GM21423 (cell line): ENCODE results near the gene SKIL.
A peak's percentile ranks its signal among the peaks of the same experiment; 100 is the strongest.
"Not testable (repeated sequence)": the region's sequence is repeated elsewhere in the genome, so short reads cannot be mapped to it uniquely, and the experiment has no call there.

Source experiments
- ATAC-seq: cut with Tn5 transposase; IDR thresholded peaks from one replicate; pipeline ENCODE4 v1.9.1; 2021; ENCODE audit warnings: mild to moderate bottlenecking, moderate library complexity; ENCODE audit not compliant: unreplicated experiment

SKIL gene, protein sequence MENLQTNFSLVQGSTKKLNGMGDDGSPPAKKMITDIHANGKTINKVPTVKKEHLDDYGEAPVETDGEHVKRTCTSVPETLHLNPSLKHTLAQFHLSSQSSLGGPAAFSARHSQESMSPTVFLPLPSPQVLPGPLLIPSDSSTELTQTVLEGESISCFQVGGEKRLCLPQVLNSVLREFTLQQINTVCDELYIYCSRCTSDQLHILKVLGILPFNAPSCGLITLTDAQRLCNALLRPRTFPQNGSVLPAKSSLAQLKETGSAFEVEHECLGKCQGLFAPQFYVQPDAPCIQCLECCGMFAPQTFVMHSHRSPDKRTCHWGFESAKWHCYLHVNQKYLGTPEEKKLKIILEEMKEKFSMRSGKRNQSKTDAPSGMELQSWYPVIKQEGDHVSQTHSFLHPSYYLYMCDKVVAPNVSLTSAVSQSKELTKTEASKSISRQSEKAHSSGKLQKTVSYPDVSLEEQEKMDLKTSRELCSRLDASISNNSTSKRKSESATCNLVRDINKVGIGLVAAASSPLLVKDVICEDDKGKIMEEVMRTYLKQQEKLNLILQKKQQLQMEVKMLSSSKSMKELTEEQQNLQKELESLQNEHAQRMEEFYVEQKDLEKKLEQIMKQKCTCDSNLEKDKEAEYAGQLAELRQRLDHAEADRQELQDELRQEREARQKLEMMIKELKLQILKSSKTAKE

DNA sequence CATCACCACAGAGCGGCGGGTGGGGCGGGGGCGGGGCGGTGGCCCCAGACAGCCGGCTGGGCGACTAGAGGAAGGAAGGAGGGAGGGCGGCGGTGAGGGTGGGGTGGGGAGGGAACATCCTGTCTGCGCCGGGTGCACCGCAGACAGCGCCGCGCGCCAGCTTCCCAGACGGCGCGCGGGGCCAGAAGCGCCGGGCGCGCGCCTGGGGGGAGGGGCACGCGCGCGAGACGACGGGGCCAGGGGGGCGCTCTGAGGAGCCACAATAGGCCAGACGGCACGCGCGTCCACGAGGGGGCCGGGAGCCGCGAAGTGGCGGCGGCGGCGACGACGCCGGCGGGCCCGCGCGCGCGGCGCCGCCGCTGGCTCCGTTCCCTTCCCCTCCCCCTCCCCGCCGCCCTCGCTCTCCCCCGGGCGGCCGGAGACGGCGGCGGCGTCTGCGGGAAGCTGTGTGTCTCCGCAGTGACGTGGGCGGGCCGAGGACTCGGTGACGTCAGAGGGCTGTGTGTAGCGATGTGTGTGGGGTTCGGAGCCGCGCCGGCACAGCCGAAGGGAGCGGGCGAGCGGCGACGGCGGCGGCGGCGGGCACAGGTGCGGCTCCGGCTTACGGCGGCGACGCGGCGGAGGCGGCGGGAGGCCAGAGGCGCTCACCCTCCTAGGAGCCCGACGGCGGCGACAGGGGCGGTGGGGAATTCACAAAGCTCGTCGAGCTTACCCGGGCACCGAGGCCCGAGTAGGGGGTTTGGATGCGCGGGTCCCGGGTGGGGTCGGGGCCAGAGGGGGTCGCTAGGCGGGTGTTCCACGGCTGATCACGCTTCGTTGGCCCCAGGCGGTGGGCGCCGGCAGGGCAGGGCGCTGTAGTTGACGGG lies at the start of gene SKIL:
TSS of gene SKIL (plus strand) at position 540 of the 866 bp plus-strand sequence. CDS start 2,617 bp downstream, outside the sequence.
- ATAC-seq, result peak; percentile 57

DNA sequence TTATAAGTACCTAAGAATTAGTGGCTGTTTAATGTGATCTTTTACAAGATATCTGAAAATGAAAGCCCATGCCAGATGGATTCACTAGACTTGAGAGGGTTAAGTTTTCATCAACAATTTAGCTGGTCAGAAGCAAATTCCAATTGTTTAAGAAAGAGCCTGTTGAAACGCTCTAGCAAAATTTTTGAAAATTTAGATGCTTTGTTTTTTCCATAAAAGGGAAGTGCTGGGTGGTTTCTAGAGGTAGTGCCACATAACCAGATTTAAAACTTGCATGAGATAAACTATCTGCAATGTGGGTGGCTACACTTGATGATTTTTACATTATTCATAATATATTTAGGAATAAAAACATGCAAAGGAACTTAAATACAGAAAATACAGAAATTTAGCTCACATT lies 48.5 kb upstream of the SKIL start:
- ATAC-seq, result no peak

DNA sequence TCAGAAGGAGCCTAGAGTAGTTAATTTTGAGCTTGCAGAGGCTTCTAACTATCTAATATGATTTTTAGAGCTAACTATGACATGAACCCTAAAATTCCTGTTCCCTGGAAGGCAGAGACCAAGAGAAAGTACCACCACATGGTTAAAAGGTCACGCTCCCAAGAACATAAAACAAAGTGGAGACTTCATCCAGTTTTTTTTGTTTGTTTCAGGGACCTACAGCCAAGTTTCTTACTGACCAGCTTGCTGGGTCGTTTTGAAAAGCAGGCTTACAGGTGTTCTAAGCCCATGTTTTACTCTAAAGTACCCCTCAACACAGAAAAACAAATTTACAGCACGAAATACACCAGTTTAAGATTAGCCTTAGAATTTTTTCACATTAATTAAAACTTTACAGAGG lies 39.6 kb upstream of the SKIL start:
- no peak for ATAC-seq

DNA sequence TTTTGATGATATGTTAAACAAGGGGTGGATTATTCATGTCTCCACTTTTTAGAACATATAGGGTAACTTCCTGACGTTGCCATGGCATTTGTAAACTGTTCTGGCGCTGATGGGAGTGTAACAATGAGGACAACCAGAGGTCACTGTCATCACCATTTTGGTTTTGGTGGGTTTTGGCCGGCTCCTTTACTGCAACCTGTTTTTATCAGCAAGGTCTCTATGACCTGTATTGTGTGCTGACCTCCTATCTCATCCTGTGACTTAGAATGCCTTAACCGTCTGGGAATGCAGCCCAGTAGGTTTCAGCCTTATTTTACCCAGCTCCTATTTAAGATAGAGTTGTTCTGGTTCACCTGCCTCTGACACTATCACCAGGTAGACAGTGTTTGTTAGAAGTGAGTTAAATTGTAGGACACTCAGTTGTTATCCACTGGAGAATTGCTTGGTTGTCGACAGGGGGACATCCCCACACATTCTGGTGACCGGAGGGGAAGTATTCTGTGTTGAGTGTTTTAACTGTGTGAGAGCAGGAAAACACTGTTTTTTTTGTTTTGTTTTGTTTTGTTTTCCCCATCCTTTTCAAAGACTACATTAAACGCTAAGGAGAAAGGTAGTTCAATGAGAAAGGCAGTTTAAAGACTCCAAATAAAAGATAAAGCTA lies 36.9 kb upstream of the SKIL start:
- ATAC-seq, result no peak

DNA sequence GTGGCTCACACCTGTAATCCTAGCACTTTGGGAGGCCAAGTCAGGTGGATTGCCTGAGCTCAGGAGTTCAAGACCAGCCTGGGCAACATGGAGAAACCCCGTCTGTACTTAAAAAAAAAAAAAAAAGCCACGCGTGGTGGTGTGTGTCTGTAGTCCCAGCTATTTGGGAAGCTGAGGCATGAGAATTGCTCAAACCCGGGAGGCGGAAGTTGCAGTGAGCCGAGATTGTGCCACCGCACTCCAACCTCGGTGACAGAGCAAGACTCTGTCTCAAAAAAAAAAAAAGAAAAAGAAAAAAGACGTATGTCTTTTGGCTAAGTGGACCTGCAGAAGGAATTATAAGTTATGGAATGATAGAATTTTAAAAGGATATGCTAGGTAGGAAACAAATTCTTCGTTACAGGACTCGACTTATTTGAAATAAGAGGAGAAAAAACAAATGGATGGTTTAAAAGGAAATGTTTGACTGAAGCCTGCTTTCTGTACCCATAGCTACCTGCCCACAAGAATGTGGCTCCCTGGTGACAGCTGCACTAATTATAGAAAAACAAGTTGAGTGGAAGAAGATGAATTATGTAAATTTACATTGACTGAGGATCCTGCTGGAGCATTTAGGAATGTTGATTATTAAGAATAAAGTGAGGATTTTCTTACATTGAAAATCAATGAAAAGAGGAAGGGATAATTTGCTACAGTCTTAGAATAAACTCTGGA lies 36.0 kb upstream of the SKIL start:
- ATAC-seq, result no peak

DNA sequence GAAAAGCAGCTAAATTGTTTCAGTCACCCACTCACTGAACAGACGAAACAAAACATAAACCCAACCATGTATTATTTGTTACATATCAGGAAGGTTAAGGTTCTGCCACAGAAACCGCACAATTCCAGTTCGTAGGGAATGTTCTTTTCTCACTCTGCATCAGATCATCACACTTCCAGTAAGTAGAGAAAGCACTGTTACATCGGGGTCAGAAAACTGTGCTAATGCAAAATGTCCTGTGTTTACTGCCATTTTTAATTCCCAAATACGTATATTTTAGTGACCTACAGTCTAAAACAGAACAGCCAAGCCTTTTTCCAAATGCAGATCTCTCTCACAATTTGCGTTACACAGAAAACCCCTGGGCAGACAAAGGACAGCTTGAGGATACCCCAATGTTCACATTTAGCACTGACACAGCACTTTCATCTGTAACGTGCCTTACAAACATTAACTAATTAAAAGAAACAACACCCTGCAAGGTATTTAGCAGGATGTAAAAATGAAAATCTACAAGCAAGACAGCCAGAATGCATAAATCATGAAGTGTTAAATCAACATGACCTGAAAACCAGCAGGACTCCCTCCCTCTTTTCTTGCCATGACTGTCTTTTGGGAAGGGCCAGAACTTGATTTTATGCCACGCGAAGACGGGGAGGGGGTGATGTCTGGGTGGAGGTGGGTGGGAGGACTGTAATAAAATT lies 34.8 kb upstream of the SKIL start:
- no peak for ATAC-seq

DNA sequence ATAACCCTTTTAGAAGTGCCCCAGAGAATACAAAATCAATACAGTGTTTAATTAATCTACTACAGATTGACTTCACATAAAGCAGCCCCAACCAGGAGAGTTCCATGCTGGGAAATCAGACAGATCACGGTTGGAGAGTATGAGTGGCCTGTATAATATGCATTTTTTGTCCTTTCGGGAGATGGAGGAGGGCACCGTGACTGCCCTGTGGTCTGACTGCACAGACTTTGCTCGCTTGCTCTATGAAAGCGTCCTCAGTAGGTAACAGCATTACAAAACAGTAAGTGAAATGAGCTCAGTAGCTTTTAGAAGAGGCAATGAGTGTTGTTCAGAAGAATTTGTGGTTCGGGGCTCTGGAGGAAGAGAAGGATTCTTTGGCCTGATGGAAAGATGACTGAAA lies 34.2 kb upstream of the SKIL start:
- ATAC-seq, result no peak

DNA sequence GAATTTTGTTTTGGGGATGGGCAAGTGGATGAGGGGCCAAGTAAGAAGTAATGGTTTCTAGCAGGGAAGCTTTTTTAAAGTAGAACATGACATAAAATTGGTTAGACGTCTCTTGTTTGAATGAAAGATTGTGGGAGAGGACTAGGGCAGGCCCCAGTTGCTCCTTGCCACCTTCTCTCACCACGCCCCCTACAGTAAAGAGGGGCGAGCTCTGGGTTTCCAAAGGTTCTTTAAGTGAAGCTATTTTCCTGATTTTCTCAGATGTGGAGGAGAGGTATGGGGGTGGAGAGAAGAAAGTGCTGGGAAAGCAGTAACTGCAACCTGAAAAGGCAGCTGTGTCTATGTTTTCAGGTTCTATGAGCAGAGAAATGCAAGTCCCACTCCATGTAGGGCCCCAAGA lies 32.6 kb upstream of the SKIL start:
- no peak for ATAC-seq

DNA sequence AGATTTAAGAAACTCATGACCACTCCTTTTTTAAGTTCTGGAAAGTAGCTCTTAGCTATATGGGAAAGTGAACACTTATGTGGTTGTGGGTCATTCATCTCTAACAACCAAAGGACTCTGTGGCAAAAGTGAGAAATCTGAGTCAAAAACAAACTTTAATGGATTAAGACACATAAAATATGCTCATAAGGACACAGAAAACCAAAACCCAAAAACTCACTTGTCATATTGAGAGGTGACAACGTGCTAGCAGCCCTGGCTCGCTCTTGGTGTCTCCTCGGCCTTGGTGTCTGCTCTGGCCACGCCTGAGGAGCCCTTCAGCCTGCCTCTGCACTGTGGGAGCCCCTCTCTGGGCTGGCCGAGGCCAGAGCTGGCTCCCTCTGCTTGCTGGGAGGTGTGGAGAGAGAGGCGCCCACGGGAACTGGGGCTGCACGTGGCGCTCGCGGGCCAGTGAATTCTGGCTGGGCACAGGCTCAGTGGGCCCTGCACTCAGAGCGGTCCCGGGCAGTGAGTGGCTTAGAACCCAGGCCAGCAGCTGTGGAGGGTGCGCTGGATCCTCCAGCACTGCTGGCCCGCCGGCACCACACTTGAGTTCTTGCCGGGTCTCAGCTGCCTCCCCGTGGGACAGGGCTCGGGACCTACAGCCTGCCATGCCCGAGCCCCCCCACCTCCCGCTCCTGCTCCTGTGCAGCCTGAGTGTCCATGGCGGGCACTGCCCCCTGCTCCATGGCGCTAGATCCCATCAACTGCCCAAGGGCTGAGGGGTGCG lies 30.3 kb upstream of the SKIL start:
- no peak for ATAC-seq

DNA sequence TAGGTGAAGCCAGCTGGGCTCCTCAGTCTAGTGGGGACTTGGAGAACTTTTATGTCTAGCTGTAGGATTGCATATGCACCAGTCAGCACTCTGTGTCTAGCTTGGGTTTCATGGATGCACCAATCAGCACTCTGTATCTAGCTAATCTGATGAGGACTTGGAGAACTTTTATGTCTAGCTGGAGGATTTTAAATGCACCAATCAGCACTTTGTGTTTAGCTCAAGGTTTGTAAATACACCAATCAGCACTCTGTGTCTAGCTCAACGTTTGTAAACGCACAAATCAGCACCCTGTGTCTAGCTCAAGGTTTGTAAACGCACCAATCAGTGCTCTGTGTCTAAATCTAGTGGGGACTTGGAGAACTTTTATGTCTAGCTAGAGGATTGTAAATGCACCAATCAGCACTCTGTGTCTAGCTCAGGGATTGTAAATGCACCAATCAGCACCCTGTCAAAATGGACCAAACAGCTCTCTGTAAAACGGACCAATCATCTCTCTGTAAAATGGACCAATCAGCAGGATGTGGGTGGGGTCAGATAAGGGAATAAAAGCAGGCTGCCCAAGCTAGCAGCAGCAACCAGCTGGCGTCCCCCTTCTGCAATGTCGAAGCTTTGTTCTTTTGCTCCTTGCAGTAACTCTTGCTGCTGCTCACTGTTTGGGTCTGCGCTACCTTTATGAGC lies 29.5 kb upstream of the SKIL start:
- ATAC-seq, result not testable (repeated sequence)

DNA sequence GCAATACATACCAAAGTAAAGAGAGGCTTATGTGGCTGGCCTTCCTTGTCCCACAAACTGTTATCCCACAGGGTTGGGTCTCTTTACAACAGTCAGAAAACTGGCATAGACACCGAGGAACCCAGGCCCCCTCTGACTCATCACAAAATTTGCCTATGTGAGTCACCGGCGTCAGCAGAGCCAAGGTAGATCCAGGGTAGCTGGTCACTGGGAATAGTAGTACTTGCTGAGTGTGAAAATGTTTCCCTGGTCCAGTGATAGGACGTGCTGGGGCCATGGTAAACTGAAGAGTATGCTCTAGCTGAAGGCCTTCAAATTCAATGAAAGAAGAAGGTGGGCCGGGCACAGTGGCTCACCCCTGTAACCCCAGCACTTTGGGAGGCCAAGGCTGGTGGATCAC lies 27.1 kb upstream of the SKIL start:
- no peak for ATAC-seq

DNA sequence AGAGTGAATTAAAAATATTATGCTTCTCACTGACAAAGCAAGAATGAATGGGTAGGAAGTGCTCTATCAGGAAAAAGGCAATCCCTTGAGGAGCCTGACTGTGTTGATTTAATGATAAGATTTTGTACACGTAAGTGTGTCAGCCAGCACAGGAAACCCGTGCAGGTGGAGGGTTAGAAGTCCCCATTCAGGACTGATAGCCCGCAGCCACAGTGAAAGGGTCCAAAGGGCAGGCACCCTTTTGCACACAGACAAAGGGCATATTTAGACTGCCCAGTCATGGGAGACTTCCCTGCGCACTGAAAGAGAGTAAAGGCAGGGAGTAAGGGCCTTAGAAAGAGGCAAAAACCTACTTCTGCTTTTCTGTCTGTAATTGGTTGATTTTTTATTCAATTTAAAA lies 26.4 kb upstream of the SKIL start:
- peak; percentile 80 for ATAC-seq

DNA sequence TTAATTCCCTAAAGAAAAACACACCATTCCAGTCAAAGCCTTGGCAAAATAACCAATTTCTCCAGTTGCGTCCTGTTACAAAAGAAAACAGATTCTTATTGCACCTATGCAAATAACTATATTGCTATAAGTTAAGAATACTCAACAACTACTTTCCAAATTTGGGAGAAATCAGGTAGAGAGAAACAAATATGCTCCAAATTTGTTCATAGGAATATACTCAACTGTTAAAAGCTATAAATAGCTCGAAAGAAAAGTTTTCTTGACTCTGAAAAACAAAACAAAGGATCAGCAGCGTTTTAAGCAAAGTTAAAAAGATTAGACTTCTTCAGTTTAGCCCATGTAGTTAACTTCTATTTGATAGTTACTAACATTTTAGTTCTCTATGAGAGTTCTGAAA lies 20.1 kb upstream of the SKIL start:
- ATAC-seq, result no peak

DNA sequence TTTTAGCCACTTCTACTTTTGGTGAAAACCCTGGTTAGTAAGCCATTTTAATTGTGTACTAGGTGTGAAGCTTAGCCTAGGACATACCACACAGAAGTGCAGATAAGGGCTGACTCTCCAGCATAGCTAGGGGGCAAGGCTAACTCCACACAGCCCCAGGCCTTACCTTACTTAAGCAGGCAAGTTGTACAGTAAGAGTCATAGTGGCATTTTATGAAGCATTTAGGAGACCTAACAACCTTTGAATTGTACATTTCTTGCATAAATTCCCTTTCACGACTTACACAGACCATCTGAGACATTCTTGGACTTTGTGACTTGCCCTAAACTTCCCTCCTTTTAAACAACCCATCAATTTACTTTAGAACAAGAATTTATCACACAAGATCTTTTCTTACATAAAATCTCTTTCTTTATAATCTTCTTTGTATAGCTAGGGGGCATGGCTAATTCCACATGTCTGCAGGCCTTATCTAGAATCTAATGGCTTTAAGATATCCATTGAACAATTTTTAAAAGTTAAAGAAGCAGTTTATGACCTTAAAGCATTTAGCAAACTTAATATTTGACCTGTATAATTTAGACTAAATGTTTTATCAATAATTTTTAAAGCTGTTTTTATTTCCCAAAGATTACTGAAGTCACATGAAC lies 18.7 kb upstream of the SKIL start:
- no peak for ATAC-seq

DNA sequence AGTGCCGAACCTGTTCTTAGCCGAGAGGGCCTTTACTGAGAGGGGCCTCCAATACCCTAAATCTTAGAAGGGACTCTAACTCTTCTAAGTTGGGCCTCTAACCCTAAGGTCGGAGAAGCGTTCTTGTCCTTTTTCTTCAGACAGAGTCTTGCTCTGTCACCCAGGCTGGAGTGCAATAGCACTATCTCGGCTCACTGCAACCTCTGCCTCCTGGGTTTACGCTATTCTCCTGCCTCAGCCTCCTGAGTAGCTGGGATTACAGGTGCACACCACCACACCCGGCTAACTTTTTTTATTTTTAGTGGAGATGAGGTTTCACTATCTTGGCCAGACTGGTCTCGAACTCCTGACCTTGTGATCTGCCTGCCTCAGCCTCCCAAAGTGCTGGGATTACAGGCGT lies 15.2 kb upstream of the SKIL start:
- ATAC-seq, result not testable (repeated sequence)

DNA sequence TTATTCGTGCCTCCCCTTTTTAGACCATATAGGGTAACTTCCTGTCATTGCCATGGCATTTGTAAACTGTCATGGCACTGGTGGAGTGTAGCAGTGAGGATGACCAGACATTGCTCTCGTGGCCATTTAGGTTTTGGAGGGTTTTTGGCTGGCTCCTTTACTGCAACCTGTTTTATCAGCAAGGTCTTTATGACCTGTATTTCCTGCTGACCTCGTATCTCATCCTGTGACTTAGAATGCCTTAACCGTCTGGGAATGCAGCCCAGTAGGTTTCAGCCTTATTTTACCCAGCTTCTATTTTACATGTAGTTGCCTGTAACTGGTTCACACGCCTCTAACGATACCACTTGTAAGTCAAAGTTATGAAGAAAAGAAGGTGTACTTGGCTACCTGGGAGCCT lies 13.7 kb upstream of the SKIL start:
- not testable (repeated sequence) for ATAC-seq

DNA sequence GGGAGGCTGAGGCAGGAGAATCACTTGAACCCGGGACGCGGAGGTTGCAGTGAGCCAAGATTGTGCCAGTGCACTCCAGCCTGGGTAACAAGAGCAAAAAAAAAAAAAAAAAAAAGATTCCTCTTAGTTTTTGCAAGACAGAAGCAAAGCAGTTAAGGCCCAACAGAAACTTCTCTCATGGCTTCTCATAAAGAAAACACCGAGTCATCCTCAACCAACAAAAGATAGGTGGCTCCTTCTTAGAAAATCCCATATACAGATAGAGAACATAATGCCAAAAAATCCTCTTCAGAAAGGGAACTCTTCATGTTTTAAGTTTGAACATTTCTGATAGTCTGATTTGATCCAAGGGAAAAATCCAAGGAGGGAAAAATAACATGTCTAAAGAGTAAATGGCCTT lies 12.5 kb upstream of the SKIL start:
- ATAC-seq, result no peak
